Stimulated activated CD8-positive, alpha-beta memory T cell treated with anti-CD3 and anti-CD28 coated beads, Interleukin-4, amount 100 ng/mL, for 1 hour (primary cell): ENCODE results near the gene ATP8A2.

Experiments
- DNase-seq, 2 donors: peaks; one replicate each; pipeline ENCODE4 v3.0.0-alpha.2; 2020; ENCODE audit warnings: low read depth in 2 of 2, low spot score in 1 of 2

The ATP8A2 gene

DNA sequence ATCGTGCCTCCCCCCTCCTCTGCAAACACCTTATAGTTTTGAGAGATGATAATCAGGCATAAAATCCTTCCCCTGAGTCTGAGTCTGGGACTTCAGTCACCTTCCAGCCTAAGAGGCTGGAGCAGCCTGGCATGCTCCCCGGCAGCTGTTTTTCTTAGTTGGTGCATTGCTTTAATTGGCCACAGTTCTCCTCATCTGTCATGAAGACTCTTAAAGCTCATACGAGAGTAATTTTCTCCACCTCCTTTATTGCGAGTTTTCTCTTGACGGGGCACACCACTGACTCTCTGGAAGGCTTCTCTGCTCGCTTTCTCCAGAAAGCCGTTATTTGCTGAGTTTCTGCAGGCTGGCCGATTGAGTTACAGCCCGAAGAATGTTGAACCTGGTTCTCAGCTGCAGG lies 310.5 kb downstream of the ATP8A2 start:
- DNase-seq: no peak

DNA sequence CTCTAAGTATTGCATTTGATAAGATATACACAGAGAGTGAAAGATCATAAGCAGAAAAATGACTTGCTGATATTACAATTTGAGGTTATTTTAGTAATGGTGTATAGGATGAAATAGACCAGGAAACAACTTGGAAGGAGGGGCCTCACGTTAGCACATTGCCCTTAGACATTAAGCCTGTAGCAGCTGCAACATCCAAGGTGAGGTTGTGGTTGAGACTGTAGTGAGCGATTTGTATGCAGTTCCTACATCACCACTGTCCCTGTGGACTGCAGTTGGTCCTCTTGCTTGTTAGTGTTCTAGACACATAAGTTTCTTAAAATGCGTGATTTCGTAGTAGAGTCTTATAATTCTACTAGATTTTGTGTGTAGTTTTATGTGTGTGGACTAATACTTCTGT lies 311.3 kb downstream of the ATP8A2 start:
- no peak for DNase-seq

DNA sequence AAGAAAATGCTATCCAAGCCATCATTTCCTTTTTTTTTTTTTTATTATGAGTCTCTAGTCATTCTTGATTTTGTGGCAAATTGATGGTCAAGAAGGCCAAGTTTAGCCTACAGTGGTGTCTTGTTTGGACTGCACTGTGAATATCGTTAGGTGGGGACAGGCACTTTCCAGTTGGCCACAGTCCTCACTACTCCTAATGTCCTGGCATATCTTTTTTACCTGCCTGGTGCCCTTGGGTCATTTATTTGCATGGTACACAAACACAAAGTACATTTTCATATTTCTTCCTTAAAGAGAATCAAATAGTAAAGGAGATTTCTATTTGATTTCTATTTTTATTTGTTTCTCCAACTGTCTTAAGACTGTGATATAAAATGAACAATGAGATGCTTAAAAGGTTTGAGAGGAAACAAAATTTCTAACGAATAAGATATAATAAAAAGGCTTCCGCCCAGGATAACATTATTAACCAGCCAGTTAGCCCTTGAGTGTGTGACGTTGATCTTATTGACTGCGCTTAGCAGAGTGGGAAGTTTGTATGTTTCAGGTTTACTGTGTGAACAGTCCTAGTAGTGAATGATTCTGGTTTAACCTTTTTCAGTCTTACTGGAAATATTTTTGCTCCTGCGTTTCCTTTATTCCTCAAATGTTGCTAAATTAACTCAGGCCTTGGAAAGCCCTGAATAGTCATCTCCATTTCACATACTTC lies 312.0 kb downstream of the ATP8A2 start:
- no peak for DNase-seq

DNA sequence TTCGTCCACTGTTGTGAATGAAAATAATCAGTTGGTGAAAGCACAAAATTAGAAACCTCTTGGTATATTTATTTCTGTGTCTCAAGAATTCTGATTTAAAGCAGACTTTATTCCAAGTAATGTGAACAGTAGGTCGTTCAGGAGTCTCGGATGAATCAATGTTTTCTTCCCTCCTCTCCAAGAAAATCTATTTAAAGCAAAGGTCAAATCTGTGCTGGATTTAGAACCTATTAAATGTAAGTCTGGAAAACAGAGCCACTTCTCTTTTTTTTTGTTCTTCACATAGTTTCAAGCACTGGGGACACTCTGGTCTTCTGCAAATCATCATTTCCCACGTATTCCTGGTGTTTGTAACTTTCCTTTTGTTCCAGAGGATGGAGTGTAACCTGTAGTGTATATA lies 312.7 kb downstream of the ATP8A2 start:
- no peak for DNase-seq

DNA sequence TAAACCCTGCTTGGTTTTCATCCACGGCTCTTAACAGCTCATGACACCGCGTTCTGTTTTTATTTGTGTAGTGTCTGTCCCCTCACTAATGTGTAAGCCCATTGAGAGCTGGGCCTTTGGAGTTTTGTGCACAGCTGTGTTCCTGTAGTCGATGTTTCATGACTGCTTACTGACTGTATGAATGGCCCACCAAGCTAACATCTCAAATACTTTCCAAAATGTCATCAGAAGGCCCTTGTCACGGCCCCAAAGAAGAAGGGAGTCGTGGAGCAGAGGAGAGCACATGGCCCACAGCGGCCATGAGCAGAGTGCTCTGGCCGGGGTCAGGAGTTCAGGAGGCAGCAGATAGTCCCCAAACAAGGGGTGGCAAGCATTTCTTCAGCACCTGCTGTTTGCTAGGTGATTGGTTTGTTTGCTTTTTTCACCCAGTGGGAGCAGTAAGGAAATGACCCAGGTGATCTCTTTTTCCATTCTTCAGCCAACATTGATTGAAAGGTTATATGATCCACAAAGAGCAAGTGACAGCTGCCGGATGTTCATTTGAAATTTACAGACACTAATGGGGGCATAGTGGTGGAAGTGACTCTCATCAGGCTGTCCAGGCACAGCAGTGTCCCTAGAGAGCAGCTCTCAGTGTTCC lies 315.2 kb downstream of the ATP8A2 start:
- DNase-seq: no peak

DNA sequence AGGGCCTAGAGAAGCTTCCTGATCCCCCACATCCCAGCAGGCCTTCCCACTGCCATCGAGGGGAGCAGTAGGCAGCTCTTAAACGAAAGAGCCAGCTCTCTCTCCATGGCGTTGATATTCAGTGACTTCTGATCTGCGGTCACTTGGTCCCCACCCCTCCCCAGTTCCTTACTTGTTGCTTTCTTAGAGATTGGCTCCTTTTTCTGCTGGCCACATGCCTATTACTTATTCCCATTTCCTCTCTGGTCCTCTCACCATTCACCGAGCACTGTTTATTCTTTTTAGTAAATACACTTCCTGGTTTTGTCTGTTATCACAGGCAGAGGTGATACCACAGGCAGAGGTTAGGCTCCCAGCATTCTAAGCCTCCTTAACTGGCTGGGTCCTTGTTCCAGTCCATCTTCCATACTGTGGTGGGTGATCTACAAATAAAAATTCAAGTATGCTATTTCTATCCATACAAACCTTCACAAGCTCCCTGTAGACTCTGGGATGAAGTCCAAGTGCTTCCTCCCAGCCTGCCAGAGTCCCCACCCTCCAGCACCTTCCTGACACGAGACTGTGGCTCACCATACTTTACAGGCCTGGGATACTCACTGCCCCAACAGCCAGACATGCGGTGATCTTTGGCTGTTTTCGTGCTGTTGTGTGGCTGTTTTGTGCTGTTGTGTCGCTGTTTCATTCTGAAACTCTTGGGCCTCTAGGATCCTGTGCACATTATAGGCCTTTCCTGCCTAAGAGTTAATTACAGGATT lies 315.9 kb downstream of the ATP8A2 start:
- DNase-seq: no peak

DNA sequence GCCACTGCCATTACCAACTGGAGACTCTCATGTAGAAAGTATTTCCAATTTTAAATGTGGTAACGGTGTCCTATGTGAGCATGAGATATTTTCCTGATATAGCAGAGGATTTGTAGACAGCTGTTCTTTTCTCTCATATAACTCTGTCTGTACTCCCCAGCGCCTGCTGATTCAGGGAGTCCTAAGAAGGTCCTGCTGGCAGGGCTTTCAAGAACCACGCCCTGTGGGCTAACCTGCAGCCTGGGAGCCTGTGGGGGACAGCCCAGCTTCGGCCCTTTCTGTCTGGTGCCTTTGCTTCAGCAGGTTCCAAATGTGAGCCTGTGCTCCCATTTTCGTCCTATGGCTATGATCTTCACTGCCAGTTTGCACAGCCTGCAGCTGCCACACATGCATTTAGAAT lies 316.8 kb downstream of the ATP8A2 start:
- no peak for DNase-seq

DNA sequence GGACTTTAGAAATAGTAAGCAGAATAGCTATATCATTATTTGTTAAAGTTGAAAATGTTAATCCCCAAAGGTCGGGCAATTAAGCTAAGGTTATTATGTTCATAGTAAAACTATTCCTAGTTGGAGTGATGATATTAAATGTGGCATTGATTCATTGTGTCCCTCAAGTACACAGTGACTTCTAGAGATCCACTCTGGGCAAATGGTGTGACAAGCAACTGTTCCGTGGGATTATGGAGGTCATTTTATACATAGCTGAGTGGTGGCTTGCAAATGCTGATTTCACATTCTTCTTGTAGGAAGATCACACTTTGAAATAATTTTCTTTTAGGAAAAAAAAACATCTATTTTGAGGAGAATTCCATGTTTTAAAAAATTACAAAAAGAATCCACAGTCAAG lies 317.8 kb downstream of the ATP8A2 start:
- DNase-seq: no peak

DNA sequence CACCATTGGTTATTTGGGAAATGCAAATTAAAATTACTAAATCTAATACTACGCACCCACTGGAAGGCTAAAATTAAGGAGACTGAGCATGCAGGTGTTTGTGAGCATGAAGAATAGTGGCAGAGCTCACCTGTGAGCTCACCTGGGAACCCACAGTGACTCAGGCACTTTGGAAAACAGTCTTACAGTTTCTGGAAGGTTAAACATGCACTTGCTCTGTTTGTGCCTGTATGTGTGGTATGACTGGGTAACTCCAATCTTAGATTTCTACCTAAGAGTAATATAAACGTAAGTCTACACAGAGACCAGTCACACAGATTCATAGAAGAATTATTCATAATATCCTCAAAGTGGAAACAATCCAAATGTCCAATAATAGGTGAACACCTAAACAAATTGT lies 318.8 kb downstream of the ATP8A2 start:
- DNase-seq: no peak

DNA sequence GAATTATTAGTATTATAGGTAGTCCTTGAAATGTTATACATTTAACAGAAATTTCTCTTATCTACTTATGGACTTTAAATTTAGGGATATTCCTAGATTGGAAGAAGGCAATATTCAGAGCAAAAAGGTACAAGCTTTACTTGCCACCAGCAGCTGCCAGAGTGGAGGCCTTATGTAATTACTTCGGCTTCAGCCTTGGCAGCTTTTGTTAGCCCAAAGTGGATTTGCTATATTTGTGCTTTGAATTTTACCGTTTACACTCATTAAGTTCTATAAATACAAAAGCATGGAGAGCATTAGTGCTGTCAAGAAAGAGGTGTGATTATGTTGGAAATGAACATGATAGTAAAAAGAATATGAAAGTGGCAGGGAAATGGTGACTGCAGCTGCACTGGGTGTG lies 319.9 kb downstream of the ATP8A2 start:
- DNase-seq: no peak

DNA sequence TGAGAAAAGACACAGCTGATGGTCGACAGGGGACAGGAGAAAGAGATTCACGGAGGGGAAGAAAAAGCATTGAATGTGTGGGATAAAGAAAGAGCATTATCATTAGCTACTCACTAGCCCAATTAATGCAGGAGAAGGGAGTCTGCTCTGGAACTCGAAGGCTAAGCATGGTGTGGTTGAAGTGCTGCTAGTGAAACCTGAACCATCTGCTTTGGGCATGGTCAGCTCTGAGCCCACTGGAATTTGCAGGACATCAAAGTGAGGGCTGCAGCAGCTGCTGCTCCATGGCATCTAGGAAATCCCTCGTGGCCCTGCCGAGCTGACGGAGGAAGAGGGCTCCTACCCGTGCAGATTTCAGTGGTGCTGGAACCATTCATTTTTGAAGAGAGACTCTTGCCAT lies 320.3 kb downstream of the ATP8A2 start:
- DNase-seq: no peak

DNA sequence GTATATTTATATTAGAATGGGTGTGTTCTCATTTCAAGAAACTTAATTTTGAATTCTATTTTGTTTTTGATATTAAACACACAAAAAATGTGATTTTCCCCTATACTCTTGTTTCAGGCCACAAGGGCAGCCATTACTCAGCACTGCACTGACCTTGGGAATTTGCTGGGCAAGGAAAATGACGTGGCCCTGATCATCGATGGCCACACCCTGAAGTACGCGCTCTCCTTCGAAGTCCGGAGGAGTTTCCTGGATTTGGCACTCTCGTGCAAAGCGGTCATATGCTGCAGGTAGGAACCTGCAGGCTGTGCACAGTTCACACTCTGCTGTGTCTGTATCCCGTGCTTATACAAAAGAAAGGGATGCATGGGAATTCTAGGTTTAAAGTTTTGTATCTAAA lies 327.3 kb downstream of the ATP8A2 start:
- no peak for DNase-seq

DNA sequence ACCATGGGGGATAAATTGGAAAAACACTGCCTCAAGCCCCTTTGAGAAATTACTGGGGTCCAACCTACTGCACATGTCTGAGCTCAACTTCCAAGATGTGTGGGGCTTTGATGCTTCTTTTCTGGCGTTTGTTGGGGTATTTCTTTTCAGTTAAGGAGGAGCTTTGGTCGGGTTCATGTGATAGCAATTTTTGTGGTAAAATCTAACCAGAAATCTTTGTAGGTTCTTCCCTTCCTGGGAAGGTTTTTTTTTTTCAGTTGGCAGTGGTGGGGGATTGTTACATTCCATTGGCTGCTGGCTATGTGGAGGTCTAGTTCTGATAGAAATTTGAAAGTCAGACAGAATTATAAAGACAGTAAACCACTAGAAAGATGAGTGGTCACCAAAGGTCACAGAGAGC lies 327.8 kb downstream of the ATP8A2 start:
- DNase-seq: no peak

DNA sequence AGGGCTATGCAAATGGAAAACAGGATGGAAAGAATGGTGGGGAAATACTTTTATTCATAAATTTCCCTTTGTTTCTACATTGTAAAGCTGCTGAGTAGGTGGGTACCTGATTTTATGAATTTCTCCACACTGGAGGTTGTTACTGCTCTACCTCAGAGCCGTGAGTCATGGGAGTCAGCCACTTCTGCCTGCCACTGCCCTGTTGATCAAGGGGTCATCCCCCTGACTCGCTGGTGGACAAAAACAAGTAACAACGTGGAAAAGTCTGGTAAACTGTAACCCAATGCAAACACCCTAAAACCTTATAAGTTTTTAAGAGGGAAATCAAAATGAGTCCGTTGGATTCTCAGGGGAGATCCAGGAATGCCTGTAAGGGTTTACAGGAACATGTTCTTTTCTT lies 329.5 kb downstream of the ATP8A2 start:
- DNase-seq: no peak

DNA sequence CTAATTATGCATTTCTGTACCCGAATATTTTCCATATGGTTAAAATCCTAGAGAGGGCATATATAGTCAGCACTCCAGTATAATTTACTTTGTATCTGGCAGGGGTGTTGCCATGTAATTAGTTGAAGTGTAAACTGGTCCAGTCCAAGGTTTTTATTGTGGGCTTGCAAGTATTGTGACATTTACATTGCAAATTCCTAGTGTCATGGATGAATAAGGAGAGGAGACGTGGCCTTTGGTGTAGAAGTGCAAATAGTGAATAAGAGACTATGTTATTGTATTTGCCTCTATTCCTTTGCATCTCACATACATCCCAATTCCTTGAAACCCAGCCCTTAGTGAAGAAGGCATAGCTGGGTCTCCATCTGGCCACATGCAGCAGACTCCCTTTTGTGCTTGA lies 330.6 kb downstream of the ATP8A2 start:
- no peak for DNase-seq

DNA sequence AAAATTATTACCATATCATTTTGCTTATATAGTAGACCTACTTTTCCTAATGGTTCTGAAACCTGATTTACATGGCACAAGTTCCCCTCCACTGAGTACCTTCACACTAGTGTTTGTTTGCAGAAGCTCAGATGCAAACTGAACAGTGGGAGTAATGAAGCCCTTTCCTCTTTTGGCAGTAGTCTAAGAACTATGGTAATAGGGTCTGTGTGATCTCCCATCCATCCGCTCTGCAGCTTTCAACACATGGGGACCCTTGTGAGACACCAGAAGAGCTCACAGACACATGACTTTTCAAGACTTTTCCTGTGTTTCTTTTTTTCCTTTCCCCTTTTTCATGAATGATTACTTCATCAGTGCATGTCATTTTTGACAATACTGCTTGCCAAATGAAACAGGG lies 336.0 kb downstream of the ATP8A2 start:
- DNase-seq: no peak

DNA sequence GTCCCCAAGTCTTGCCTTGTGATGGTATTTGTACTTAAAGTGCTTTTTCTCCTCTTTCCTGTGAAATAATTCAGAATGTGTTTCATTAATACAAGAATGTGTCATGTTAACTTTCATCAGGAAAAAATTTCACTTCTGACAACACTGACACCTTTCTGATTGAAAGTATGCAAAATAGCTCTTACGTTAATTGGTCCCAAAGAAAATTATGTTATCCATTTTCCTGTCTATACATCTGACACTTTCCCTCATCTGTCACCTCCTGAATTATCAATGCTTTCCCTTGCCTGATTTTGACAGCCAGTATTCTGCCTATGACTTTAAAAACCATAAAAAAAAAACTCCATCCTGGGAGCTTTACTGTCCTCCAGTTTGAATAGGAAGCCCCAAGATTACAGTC lies 336.5 kb downstream of the ATP8A2 start:
- no peak for DNase-seq

DNA sequence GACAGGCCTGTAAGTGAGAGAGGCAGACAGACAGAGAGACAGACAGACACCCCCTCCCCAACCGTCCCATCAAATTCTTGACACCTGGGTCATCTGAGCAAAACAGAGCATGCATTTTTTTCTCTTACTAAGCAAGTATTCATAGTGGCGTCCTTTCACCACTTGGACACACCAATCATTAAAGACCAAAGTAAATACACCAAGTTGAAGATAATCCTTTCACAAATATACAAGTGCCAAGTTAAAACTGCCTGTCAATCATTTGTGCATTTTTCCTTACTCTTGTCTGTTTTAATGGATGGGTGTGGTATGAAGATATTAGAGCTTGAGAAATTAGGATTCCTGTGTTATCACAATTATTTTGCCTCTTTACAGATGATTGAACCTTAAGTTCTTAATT lies 337.3 kb downstream of the ATP8A2 start:
- DNase-seq: no peak

DNA sequence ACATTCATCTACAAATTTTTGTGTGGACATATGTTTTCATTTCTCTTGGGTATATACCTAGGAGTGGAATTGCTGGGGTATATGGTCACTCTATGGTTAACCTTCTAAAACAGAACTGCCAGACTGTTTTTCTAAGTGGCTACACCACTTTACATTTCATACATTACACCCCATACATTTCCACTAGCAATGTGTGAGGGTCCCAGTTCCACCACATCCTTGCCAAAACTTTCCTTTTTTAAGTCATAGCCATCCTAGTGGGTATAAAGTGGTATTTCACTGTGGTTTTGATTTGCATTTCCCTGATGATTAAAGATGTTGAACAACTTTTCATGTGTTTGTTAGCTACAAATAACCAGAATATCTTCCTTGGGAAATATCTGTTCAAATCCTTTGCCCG lies 344.0 kb downstream of the ATP8A2 start:
- DNase-seq: no peak

DNA sequence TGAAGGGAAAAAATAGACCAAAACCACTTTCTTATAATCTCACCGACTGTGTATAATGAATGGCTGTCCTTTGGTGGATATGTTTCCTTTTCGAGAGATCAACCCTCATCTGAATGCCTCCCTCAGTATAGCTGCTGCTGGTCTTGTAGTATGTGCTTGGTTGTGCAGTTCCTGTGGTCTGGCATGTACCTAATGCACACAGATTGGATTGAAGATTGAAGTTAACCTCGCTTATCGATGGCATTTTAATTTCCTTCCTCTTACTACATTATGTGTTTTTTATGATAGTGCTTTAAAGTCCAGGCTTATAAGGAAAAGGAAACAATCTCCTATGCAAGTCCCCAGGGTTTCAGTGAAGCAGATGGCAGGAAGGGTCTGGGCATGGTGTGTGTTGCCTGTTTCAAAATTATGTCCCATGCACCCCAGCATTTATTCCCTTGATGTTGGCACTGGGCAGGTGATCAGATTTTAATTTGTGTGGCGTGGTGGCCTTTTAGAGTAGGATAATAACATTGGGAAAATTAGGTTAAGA lies 346.0 kb downstream of the ATP8A2 start:
- no peak for DNase-seq

DNA sequence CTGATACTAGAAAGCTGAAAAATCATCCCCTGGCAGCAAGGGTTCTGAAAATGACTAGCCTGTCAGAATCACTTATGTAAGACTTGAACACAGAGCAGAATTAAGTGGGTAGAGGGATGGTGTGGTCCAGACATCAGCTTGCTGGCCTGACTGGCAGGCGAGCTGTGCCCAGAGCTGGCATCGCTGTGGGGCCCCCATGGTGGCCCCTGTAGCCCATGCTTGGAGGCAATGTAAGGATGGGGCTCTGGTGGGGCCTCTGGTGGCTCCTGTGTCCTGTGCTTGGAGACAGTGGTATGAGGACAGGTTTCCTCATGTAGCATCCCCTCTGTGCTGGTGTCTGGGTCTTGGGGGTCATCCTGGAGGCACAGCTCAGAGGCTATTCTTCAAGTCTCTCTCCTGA lies 347.9 kb downstream of the ATP8A2 start:
- DNase-seq: no peak

DNA sequence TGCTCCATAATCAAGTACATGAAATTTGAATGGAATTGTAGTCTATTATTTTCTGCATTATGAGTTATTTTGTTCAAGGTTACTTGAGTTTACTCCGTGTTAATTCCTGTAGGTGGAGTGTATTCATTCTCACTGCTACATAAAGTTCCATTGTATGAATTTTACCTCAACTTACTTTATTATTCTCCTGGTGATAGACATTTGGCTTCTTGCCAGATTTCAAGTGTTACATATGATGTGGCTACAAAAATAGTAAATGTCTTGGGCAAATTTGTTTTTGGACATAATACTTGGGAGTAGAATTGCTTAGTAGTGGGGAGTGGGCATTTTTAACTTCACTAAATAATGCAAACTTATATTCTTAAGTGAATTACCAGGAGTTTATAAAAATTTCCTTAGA lies 351.1 kb downstream of the ATP8A2 start:
- DNase-seq: no peak
